ENCODE results near the gene C1QTNF4. TPM values are rescaled to one million over a fixed set of nuclear protein-coding genes. Genes with fewer than 3 reads are reported as not detected.

The C1QTNF4 gene
- total RNA-seq, 1 experiment from 2014 or later = 0.22 TPM

DNA sequence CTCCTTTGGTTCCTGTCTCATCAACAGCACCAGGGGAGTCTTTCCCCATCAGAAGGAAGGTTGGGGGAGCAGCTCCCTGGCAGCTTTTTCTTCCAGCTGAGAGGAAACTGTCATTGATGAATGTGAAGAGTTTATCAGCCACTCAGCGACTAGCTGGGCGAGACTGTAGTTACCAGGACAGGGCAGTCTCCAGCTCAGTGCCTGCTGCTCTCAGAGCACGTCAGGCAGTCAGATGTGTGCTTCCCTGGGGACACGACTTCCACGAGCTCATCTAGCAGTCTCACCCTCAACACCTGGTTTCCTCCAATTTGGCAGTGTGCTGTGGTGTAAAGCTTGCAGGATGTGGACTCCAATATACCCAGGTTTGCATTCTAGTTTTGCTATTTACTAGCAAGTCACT is 12.5 kb upstream of the C1QTNF4 start:
- Histone ChIP-seq H3K36me3 (ENCODE audit: low read depth) (no peaks in the 10 kb centered on the region), H3K4me3 (no peak overlapping the region), H3K79me2 (ENCODE audit: low read depth) (no peaks in the 10 kb centered on the region), H3F3A (ENCODE audit: insufficient read depth, low read depth) (no peaks in the 10 kb centered on the region), H4K20me1 (ENCODE audit: insufficient read depth) (no peaks in the 10 kb centered on the region), H3K9me2 (ENCODE audit: insufficient read depth) (no peaks in the 10 kb centered on the region), H3K9me3 (ENCODE audit: insufficient read depth, low read depth) (no peaks in the 10 kb centered on the region), H3K4me2 (no peak overlapping the region), H2AFZ (no peak overlapping the region), H3K4me1 (replicated peaks; ENCODE audit: insufficient read depth) (no peaks in the 10 kb centered on the region), H3K27ac (no peak overlapping the region), H3K27me3 (ENCODE audit: insufficient read depth, low read depth) (no peaks in the 10 kb centered on the region)
- no peak for DNase-seq
- no TSS peak for BruUV-seq (replicated peaks)
- ChIA-PET POLR2A (ENCODE audit: unreplicated experiment) (interaction anchor here (0.5 kb wide), 1 partner anchor 8 kb away, joined by 14 read pairs; no protein-coding TSS in a partner anchor), CTCF (interaction anchor here (0.5 kb wide), 1 partner anchor 67 kb away, joined by 3 read pairs; no protein-coding TSS in a partner anchor)
- intact Hi-C loops (cut with micrococcal nuclease; ENCODE audit: unreplicated experiment) = no loop called here
- TF ChIP-seq EZH2 (IDR thresholded peaks at IDR 0.05; ENCODE audit: low read depth) = no peak
- TF ChIP-seq, protein P1, sequence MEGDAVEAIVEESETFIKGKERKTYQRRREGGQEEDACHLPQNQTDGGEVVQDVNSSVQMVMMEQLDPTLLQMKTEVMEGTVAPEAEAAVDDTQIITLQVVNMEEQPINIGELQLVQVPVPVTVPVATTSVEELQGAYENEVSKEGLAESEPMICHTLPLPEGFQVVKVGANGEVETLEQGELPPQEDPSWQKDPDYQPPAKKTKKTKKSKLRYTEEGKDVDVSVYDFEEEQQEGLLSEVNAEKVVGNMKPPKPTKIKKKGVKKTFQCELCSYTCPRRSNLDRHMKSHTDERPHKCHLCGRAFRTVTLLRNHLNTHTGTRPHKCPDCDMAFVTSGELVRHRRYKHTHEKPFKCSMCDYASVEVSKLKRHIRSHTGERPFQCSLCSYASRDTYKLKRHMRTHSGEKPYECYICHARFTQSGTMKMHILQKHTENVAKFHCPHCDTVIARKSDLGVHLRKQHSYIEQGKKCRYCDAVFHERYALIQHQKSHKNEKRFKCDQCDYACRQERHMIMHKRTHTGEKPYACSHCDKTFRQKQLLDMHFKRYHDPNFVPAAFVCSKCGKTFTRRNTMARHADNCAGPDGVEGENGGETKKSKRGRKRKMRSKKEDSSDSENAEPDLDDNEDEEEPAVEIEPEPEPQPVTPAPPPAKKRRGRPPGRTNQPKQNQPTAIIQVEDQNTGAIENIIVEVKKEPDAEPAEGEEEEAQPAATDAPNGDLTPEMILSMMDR (conservative IDR thresholded peaks at IDR 0.05) = no peak

DNA sequence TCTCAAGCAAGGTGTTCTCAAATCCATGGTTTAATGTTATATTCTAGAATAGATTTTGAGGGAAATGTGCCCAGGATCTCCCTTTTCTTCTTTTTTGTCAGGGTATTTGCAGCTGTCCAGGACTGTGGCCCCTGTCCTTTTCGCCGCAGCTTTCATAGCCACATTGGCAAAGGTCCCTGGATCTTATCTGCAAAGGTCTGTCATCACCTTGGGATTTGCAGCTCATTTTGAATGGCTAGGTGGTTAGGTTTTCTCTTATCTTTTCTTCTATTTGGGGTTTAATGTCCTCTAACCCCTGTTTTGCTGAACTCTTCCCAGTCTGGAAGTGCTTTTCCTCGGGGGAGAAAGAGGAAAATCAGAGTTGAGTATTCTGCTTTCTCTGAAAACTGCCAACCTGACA is 11.7 kb upstream of the C1QTNF4 start:
- TF ChIP-seq, protein P1 (conservative IDR thresholded peaks at IDR 0.05) = no peak
- TF ChIP-seq EZH2 (IDR thresholded peaks at IDR 0.05; ENCODE audit: low read depth) = no peak
- Histone ChIP-seq H3K9me2 (ENCODE audit: insufficient read depth) (no peaks in the 10 kb centered on the region), H3K9me3 (ENCODE audit: insufficient read depth, low read depth) (no peaks in the 10 kb centered on the region), H3K4me3 (no peak overlapping the region), H4K20me1 (ENCODE audit: insufficient read depth) (no peaks in the 10 kb centered on the region), H3F3A (ENCODE audit: insufficient read depth, low read depth) (no peaks in the 10 kb centered on the region), H3K27me3 (ENCODE audit: insufficient read depth, low read depth) (no peaks in the 10 kb centered on the region), H3K27ac (no peak overlapping the region), H3K4me1 (replicated peaks; ENCODE audit: insufficient read depth) (no peaks in the 10 kb centered on the region), H3K4me2 (no peak overlapping the region), H2AFZ (no peak overlapping the region), H3K36me3 (ENCODE audit: low read depth) (no peaks in the 10 kb centered on the region), H3K79me2 (ENCODE audit: low read depth) (no peaks in the 10 kb centered on the region)
- POLR2A ChIA-PET (ENCODE audit: unreplicated experiment) = interaction anchor here (0.5 kb wide), 1 partner anchor 9 kb away, joined by 14 read pairs; no protein-coding TSS in a partner anchor
- DNase-seq = no peak
- CTCF ChIA-PET = no interaction called here
- intact Hi-C loops (cut with micrococcal nuclease; ENCODE audit: unreplicated experiment) = no loop called here
- BruUV-seq (replicated peaks) = no TSS peak

DNA sequence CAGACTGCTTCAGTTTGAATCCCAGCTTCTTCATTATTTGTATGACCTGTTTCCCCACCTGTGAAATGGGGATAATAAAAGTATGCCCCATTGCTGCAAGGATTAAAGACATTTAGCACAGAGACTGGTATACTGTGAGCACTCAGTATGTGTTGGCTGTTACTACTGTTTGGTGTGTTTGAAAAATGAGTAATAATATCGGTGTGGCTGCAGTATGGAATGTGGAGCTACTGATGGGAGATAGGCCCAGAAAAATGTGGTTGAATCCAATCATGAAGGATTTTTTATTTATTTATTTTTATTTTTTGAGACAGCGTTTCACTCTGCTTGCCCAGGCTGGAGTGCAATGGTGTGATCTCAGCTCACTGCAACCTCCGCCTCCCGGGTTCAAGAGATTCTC is 9.1 kb upstream of the C1QTNF4 start:
- CTCF ChIA-PET = no interaction called here
- Histone ChIP-seq H3K27ac (no peak overlapping the region), H3K36me3 (ENCODE audit: low read depth) (no peaks in the 10 kb centered on the region), H3K9me3 (ENCODE audit: insufficient read depth, low read depth) (no peaks in the 10 kb centered on the region), H3K4me1 (replicated peaks; ENCODE audit: insufficient read depth) (no peaks in the 10 kb centered on the region), H3K9me2 (ENCODE audit: insufficient read depth) (no peaks in the 10 kb centered on the region), H3K27me3 (ENCODE audit: insufficient read depth, low read depth) (no peaks in the 10 kb centered on the region), H3K79me2 (ENCODE audit: low read depth) (no peaks in the 10 kb centered on the region), H3K4me2 (no peak overlapping the region), H3K4me3 (no peak overlapping the region), H2AFZ (no peak overlapping the region), H4K20me1 (ENCODE audit: insufficient read depth) (no peaks in the 10 kb centered on the region), H3F3A (ENCODE audit: insufficient read depth, low read depth) (no peaks in the 10 kb centered on the region)
- POLR2A ChIA-PET (ENCODE audit: unreplicated experiment) = no interaction called here
- no peak for DNase-seq
- BruUV-seq (replicated peaks) = no TSS peak
- TF ChIP-seq EZH2 (IDR thresholded peaks at IDR 0.05; ENCODE audit: low read depth) = no peak
- TF ChIP-seq, protein P1 (conservative IDR thresholded peaks at IDR 0.05) = no peak
- intact Hi-C loops (cut with micrococcal nuclease; ENCODE audit: unreplicated experiment) = no loop called here
